ENCODE measurements around the gene CDKN2C. TPM values are rescaled to one million over a fixed set of nuclear protein-coding genes. Genes with fewer than 3 reads are reported as not detected.
"Not testable (repeated sequence)": the region's sequence is repeated elsewhere in the genome, so short reads cannot be mapped to it uniquely, and the experiment has no call there.

The CDKN2C gene
- total RNA-seq, 1 experiment from 2014 or later = 55.8 TPM

GRCh38 chr1:50979937-50980336 is 9.9 kb downstream of the CDKN2C start:
- no peak for DNase-seq (ENCODE audit: low read depth)

- no peak for DNase-seq (ENCODE audit: low read depth)
Observed at GRCh38 chr1:50980505-50980904, 10.5 kb downstream of the CDKN2C start.

DNA sequence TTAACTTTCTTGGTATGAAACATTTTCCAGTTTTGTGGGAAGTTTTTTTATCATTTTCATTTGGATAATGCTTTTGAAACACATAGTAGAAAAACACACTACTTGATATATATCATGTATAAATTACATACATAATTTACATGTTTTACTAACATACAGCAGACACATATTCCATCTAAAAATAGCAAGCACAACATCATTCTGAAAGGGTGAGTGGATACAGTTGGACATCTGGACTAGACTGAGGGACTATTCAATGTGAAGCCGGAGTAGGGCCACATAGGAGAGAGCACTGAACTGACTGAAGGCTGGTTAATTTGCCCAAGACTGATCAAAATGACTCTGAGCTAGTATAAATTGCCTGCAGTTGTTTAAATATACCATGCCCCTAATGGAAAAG is 11.7 kb downstream of the CDKN2C start:
- DNase-seq (ENCODE audit: low read depth) = no peak

GRCh38 chr1:50982611-50983010 is 12.6 kb downstream of the CDKN2C start:
- no peak for DNase-seq (ENCODE audit: low read depth)

- DNase-seq (ENCODE audit: low read depth) = no peak
Observed at GRCh38 chr1:50983219-50983802, 13.3 kb downstream of the CDKN2C start.

DNA sequence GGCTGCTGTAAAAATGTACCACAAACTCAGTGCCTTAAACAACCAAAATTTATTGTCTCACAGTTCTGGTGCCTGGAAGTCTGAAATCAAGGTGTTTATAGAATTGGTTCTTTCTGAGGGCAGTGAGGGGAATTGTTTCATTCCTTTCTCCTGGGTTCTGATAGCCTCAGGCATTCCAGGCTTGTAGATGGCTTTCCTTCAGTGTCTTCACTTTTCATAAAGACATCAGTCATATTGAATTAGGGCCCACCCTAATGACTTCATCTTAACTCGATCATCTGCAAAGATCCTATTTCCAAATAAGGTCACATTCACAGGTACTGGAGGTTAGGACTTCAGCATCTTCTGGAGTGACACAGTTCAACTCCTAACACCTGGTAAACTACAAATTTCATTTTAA is 15.0 kb downstream of the CDKN2C start:
- no peak for DNase-seq (ENCODE audit: low read depth)

GRCh38 chr1:50986653-50987052 is 16.6 kb downstream of the CDKN2C start:
- DNase-seq (ENCODE audit: low read depth) = no peak

- DNase-seq (ENCODE audit: low read depth) = no peak
Observed at GRCh38 chr1:50989694-50990093, 19.6 kb downstream of the CDKN2C start.

DNA sequence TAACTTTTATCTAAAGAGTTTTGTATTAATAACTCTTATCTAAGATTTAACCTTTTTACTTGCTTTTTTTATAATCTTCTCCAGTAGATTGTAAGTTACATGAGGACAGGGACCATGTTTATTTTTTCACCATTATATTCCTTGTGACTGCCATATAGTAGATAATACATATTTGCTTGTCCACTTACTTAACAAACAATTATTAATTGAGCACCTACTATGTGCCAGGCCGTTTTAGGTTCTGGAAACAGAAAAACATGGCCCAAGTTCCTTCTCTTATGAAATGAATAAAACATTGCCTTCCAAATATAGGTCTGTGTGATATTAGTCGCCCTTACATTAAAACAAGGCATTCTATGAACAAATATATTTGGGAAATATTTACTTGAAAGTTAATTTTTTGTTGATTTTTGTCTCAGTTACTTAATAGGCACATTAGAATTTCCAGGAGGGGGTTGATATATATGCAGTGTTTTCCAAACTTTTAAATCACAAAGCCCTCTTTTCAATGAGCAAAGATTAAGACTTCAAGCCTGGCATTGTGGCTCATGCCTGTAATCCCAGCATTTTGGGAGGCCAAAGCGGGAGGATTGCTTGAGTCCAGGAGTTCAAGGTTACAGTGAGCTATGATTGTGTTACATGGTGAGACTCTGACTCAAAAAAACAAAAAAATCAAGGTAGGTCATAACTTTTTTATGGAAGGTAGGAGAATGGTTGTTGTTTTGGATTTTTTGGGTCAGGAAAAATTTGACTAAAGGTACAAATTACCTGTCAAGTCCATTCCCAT is 22.7 kb downstream of the CDKN2C start:
- DNase-seq (ENCODE audit: low read depth) = no peak

DNA sequence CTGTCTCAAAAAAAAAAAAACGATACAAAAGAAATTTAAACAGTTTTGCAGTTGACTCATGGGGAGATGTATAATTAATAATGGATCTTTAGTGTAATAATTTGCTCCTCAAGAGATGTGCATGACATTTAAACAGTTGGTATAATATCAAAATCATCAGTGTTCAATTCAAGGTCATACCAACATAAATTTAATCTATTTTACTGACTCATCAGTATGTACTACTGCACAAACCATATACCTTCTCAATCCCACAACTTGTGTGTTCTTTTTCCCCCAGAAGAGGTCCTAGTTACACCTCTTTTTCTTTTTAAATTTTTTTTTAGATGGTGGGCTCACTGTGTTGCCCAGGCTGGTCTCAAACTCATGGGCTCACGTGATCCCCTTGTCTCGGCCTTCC is 23.6 kb downstream of the CDKN2C start:
- DNase-seq (ENCODE audit: low read depth) = no peak

DNA sequence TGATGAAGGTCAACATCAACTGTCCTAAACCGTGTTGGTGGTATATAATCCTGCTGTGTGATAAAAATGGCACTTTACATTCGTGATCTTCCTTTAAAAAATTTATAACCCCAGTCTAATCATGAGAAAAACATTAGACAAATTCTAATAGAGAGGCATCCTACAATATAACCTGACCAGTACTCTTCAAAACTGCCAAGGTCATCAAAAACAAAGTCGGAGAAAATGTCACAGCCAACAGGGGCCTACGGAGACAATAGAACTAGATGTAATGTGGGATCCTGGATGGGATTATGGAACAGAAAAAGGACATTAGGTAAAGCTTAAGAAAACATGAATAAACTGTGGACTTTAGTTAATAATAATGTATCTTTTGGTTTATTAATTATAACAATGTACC is 25.0 kb downstream of the CDKN2C start:
- DNase-seq (ENCODE audit: low read depth) = no peak

DNA sequence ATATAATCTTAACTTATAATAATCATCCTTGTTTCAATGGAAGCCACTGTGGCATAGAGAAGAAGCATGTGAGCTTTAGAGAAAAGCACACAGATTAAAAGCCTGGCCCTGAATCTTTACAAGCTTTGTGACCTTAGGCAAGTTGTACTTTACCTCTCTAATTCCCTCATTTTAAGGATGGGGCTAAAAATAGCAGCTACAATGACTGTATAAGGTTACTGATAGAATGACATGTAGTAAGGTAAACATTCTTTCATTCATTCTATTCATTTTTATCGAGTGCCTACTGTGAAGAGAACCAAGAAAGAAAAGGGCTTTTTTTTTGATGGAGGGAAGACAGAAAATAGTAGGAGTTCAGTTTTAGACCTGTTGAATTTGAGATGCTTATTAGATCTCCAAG is 25.6 kb downstream of the CDKN2C start:
- DNase-seq (ENCODE audit: low read depth) = no peak

- DNase-seq (ENCODE audit: low read depth) = no peak
Observed at GRCh38 chr1:50996083-50996482, 26.0 kb downstream of the CDKN2C start.

- DNase-seq (ENCODE audit: low read depth) = not testable (repeated sequence)
Observed at GRCh38 chr1:50999375-50999774, 29.3 kb downstream of the CDKN2C start.

GRCh38 chr1:51000160-51000559 is 30.1 kb downstream of the CDKN2C start:
- DNase-seq (ENCODE audit: low read depth) = no peak

DNA sequence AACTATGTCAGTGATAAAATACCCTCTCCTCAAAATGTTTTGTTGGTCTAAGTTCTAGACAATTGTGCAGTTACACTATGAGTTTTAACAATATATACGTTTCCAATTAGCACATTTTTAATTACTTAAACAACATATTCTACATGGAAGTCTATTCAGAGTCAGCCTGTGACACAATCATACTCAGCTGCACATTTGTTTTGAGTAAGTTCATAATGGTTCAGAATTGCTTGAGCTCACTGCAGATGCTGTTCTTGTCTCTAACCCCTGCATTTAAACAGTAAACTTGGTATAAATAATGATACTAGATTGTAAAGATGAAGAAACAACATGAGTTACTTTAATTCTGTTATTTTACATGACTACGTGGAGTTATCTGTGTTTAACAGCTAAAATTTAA is 30.6 kb downstream of the CDKN2C start:
- no peak for DNase-seq (ENCODE audit: low read depth)

DNA sequence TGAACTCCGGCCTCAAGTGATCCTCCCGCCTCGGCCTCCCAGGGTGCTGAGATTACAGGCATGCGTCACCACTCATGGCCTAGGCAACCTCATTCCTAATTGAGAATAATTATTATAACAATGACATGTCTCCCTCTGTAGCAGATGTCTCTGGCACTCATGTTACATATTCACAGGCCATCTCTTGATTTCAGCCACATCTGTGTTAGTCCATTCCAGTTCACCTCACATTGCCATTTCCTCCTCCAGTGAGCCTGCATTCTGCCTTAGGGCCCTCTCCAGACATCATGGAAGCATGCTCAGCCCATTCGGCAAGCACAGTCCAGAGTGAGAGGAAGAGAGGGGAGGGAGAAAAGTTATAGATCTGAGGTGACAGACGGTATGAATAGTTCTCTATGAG is 32.5 kb downstream of the CDKN2C start:
- DNase-seq (ENCODE audit: low read depth) = no peak

GRCh38 chr1:51005549-51005948 is 35.5 kb downstream of the CDKN2C start:
- DNase-seq (ENCODE audit: low read depth) = not testable (repeated sequence)

- DNase-seq (ENCODE audit: low read depth) = no peak
Observed at GRCh38 chr1:51009381-51009780, 39.3 kb downstream of the CDKN2C start.

DNA sequence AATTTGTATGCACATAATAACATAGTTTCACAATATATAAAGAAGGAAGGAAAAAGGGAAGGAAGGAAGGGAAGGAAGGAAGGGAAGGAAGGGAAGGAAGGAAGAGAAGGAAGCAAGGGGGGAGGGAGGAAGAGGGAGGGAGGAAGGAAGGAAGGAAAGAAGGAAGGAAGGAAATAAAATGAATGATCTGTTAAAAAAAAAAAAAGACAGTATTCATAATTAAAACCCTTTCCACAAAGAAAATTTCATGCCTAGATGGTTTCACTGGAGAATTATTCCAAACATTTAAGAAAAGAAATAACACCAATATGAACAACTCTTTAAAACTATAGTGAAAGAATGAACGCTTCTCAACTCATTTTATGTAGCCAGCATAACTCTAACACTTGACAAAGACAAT is 44.8 kb downstream of the CDKN2C start:
- DNase-seq (ENCODE audit: low read depth) = no peak

GRCh38 chr1:51019811-51020210 is 49.8 kb downstream of the CDKN2C start:
- no peak for DNase-seq (ENCODE audit: low read depth)
